KMS-11 (cell line): ENCODE results near the gene CD86.

Experiments
- H2AFZ ChIP-seq: fragments of 200-600 bp; sonication (generic); 2 replicates; pipeline ENCODE4 v1.6.1; 2016; ENCODE audit warnings: antibody characterized with exemption, mixed run types, low read depth
- H3K27ac ChIP-seq: fragments of 200-600 bp; sonication (generic); 2 replicates; pipeline ENCODE4 v1.6.1; 2016; ENCODE audit warnings: mild to moderate bottlenecking, mixed run types
- H3K27me3 ChIP-seq: fragments of 200-600 bp; sonication (generic); 2 replicates; pipeline ENCODE4 v1.6.1; 2017; ENCODE audit warnings: mild to moderate bottlenecking, low read depth, mixed run types, moderate library complexity; ENCODE audit not compliant: insufficient read depth
- H3K36me3 ChIP-seq: fragments of 200-600 bp; sonication (generic); 2 replicates; pipeline ENCODE4 v1.6.1; 2017; ENCODE audit warnings: mild to moderate bottlenecking, mixed run types; ENCODE audit not compliant: insufficient read depth
- H3K4me1 ChIP-seq: fragments of 200-600 bp; sonication (generic); 2 replicates; pipeline ENCODE4 v1.6.1; 2016; ENCODE audit warnings: mild to moderate bottlenecking, low read depth, mixed run types; ENCODE audit not compliant: poor library complexity, severe bottlenecking
- H3K4me2 ChIP-seq: fragments of 200-600 bp; sonication (generic); 2 replicates; pipeline ENCODE4 v1.7.0; 2016; ENCODE audit warnings: mild to moderate bottlenecking, mixed run types
- H3K4me3 ChIP-seq: fragments of 200-600 bp; sonication (generic); IDR thresholded peaks from 2 replicates; pipeline ENCODE4 v1.6.1; 2017; ENCODE audit warnings: low read depth, low read length, mixed read lengths; ENCODE audit not compliant: insufficient read depth
- H3K79me2 ChIP-seq: fragments of 200-600 bp; sonication (generic); 2 replicates; pipeline ENCODE4 v1.6.1; 2016; ENCODE audit warnings: low read depth, mixed run types; ENCODE audit not compliant: insufficient read depth
- H3K9ac ChIP-seq: fragments of 200-600 bp; sonication (generic); 2 replicates; pipeline ENCODE4 v1.6.1; 2016; ENCODE audit warnings: mild to moderate bottlenecking, mixed run types
- H4K20me1 ChIP-seq: fragments of 200-600 bp; sonication (generic); 2 replicates; pipeline ENCODE4 v1.6.1; 2016; ENCODE audit warnings: mild to moderate bottlenecking, mixed run types; ENCODE audit not compliant: insufficient read depth
- TF ChIP-seq, protein P1 (sequence below): fragments of 200-600 bp; sonication (generic); conservative IDR thresholded peaks from 2 replicates; pipeline ENCODE4 v1.6.1; 2017; ENCODE audit warnings: low read depth, mild to moderate bottlenecking, antibody characterized with exemption, low read length, moderate library complexity, mixed read lengths

The CD86 gene

GRCh38 chr3:122057671-122058070 is 2.5 kb downstream of the CD86 start:
- no peak overlapping the region for H3K4me3 ChIP-seq
- no peak overlapping the region for H3K27ac ChIP-seq
- no peaks in the 10 kb centered on the region for H3K27me3 ChIP-seq
- no peak overlapping the region for H2AFZ ChIP-seq
- H3K4me2 ChIP-seq, result no peak overlapping the region
- H4K20me1 ChIP-seq, result no peaks in the 10 kb centered on the region
- H3K36me3 ChIP-seq, result no peaks in the 10 kb centered on the region
- H3K9ac ChIP-seq, result no peak overlapping the region
- TF ChIP-seq, protein P1, sequence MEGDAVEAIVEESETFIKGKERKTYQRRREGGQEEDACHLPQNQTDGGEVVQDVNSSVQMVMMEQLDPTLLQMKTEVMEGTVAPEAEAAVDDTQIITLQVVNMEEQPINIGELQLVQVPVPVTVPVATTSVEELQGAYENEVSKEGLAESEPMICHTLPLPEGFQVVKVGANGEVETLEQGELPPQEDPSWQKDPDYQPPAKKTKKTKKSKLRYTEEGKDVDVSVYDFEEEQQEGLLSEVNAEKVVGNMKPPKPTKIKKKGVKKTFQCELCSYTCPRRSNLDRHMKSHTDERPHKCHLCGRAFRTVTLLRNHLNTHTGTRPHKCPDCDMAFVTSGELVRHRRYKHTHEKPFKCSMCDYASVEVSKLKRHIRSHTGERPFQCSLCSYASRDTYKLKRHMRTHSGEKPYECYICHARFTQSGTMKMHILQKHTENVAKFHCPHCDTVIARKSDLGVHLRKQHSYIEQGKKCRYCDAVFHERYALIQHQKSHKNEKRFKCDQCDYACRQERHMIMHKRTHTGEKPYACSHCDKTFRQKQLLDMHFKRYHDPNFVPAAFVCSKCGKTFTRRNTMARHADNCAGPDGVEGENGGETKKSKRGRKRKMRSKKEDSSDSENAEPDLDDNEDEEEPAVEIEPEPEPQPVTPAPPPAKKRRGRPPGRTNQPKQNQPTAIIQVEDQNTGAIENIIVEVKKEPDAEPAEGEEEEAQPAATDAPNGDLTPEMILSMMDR, result no peak
- peaks cover 16% of the 10 kb centered on the region for H3K4me1 ChIP-seq
- H3K79me2 ChIP-seq, result no peaks in the 10 kb centered on the region

DNA sequence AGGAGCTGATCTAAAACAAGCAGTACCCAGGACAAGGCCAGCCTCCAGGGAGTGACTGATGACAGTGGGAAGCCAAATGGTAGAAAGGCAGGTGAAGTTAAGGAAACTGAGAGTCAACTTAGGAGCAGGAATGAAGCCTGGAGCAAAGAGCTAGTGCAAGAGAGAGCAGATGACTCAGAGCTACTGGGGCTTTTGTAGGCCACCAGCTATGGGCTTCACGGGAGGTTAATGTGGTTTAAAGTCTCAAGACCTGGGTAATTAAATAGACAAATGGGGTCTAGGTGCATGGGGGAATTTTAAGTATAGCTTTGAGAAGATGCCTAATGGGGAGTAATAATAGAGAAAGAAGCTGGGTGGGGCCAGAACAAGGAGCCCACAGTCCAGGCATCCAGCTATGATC is 3.1 kb downstream of the CD86 start:
- no peak overlapping the region for H3K4me2 ChIP-seq
- no peak overlapping the region for H3K4me3 ChIP-seq
- H3K9ac ChIP-seq, result no peak overlapping the region
- no peaks in the 10 kb centered on the region for H3K79me2 ChIP-seq
- no peak overlapping the region for H3K27ac ChIP-seq
- H3K36me3 ChIP-seq, result no peaks in the 10 kb centered on the region
- H2AFZ ChIP-seq, result no peak overlapping the region
- H3K27me3 ChIP-seq, result no peaks in the 10 kb centered on the region
- H4K20me1 ChIP-seq, result no peaks in the 10 kb centered on the region
- TF ChIP-seq, protein P1, result no peak
- H3K4me1 ChIP-seq, result peaks cover 10% of the 10 kb centered on the region

DNA sequence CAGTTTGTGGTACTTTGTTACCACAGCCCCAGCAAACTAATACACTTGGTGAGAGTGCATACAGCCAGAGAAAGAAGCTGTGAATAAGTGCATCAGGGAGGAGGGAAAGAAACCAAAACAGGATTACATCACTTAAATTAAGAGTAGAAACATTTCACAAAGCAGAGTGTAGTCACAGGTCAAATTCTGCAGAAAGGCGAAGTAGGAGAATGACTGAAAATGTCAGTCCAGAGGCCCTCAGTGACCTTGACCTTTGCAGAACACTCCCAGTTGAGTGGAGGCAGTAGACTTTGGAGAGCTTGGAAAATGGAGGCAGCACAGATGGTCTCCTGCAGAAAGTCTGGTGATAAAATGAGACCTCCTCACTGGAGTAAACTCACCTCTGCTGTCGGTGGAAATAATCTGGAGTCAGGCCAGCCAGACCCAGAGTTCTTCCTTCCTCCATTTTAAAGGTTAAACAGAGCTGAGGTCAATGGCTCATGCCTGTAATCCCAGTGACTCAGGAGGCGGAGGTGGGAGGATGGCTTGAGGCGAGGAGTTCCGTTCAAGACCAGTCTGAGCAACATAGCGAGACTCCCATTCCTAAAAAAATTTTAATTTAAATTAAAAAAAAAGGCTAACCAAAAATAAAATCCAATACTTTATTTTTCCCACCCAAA is 5.0 kb downstream of the CD86 start:
- Histone ChIP-seq H3K4me3 (no peak overlapping the region), H3K4me2 (no peak overlapping the region), H2AFZ (no peak overlapping the region), H4K20me1 (no peaks in the 10 kb centered on the region), H3K27ac (no peak overlapping the region), H3K9ac (no peak overlapping the region), H3K79me2 (no peaks in the 10 kb centered on the region), H3K27me3 (no peaks in the 10 kb centered on the region), H3K4me1 (no peaks in the 10 kb centered on the region), H3K36me3 (no peaks in the 10 kb centered on the region)
- TF ChIP-seq, protein P1, result no peak

- Histone ChIP-seq H3K36me3 (no peaks in the 10 kb centered on the region), H3K4me3 (no peak overlapping the region), H3K4me2 (no peak overlapping the region), H3K9ac (no peak overlapping the region), H3K79me2 (no peaks in the 10 kb centered on the region), H3K27ac (no peak overlapping the region), H4K20me1 (no peaks in the 10 kb centered on the region), H3K27me3 (no peaks in the 10 kb centered on the region), H2AFZ (no peak overlapping the region), H3K4me1 (no peaks in the 10 kb centered on the region)
- TF ChIP-seq, protein P1, result no peak
Measured at GRCh38 chr3:122063908-122064307, 8.7 kb downstream of the CD86 start.
